ENCODE results near the gene OR11A1. TPM values are rescaled to one million over a fixed set of nuclear protein-coding genes. Genes with fewer than 3 reads are reported as not detected.

Gene OR11A1
- polyA plus RNA-seq, 1 donor (not counting 4 experiments of a cell fraction or from before 2014, with no cell fraction given) = not detected

DNA sequence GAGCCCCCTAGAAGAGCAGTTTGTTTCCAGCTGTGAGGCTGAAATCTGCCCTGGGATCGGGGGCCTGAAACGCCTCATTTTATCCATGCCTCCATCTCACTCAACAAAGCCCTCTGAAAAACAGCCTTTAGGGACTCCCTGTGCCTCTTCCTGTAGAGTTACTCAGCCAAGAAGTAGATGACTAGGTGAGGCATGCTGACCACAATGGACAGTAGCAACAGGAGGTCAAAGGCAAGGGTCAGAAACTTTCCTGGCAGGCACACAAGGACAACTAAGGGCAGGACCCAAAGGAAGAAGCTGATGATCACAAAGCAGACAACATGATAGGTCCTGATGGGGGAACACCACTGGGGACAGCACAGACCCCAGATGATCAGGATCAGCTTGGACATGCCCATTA lies 18.1 kb upstream of the OR11A1 start:
- dilution Hi-C loops (cut with MboI; ENCODE audit: extremely low pct_ligation_motif_present, low sequenced_read_pairs) = no loop called here

GRCh38 chr6:29466241-29466640 lies 9.4 kb upstream of the OR11A1 start:
- Histone ChIP-seq H3K9me1 (ENCODE audit: control insufficient read depth, extremely low read depth, insufficient read depth, low read length) (no peaks in the 10 kb centered on the region), H3K27ac (ENCODE audit: control insufficient read depth, insufficient read depth, low read length) (no peak overlapping the region), H3K4me2 (ENCODE audit: control insufficient read depth, extremely low read depth, insufficient read depth, low read depth, low read length) (no peak overlapping the region), H3K36me3 (ENCODE audit: control insufficient read depth in 2 of 2, extremely low read depth in 1 of 2, insufficient read depth in 2 of 2, low read length in 2 of 2) (no peaks in the 10 kb centered on the region), H2AFZ (ENCODE audit: control insufficient read depth, low read length) (no peak overlapping the region), H3K4me3 (ENCODE audit: control insufficient read depth in 2 of 3, extremely low read depth in 1 of 3, insufficient read depth in 2 of 3, low read depth in 1 of 3, low read length in 3 of 3) (no peak overlapping the region), H3K9ac (ENCODE audit: control insufficient read depth, extremely low read depth, insufficient read depth, low read length) (no peak overlapping the region), H3K27me3 (ENCODE audit: control insufficient read depth, extremely low read depth, insufficient read depth, low read length) (no peaks in the 10 kb centered on the region), H3K4me1 (ENCODE audit: control insufficient read depth, extremely low read depth, insufficient read depth, low read length) (peaks cover 4% of the 10 kb centered on the region), H3K79me2 (ENCODE audit: control insufficient read depth, insufficient read depth, low read length) (no peaks in the 10 kb centered on the region), H4K20me1 (ENCODE audit: control insufficient read depth, extremely low read depth, insufficient read depth, low read length) (no peaks in the 10 kb centered on the region), H3K9me3 (ENCODE audit: control insufficient read depth, low read depth, low read length) (no peaks in the 10 kb centered on the region)
- DNase-seq (ENCODE audit: low read depth, low spot score) (no peak), FAIRE-seq (no peak)
- TF ChIP-seq CTCF (optimal IDR thresholded peaks at IDR 0.05 in 1 of 3, IDR thresholded peaks at IDR 0.05 in 1 of 3, conservative IDR thresholded peaks at IDR 0.05 in 1 of 3; ENCODE audit: extremely low read depth in 1 of 3, insufficient read depth in 2 of 3, low read length in 3 of 3) (no peak), EZH2 (IDR thresholded peaks at IDR 0.05; ENCODE audit: low read length) (no peak)
- dilution Hi-C loops (cut with MboI; ENCODE audit: extremely low pct_ligation_motif_present, low sequenced_read_pairs) = no loop called here

More for the DNA sequence above, 18.1 kb upstream of the OR11A1 start:
- H3K27ac ChIP-seq (ENCODE audit: control insufficient read depth, insufficient read depth, low read length) = no peak overlapping the region
- no peaks in the 10 kb centered on the region for H3K36me3 ChIP-seq (ENCODE audit: control insufficient read depth in 2 of 2, extremely low read depth in 1 of 2, insufficient read depth in 2 of 2, low read length in 2 of 2)
- no peak overlapping the region for H3K9ac ChIP-seq (ENCODE audit: control insufficient read depth, extremely low read depth, insufficient read depth, low read length)
- H3K4me3 ChIP-seq (ENCODE audit: control insufficient read depth in 2 of 3, extremely low read depth in 1 of 3, insufficient read depth in 2 of 3, low read depth in 1 of 3, low read length in 3 of 3) = no peak overlapping the region
- H3K4me2 ChIP-seq (ENCODE audit: control insufficient read depth, extremely low read depth, insufficient read depth, low read depth, low read length) = no peak overlapping the region
- no peaks in the 10 kb centered on the region for H4K20me1 ChIP-seq (ENCODE audit: control insufficient read depth, extremely low read depth, insufficient read depth, low read length)
- H3K4me1 ChIP-seq (ENCODE audit: control insufficient read depth, extremely low read depth, insufficient read depth, low read length) = no peaks in the 10 kb centered on the region
- H3K9me1 ChIP-seq (ENCODE audit: control insufficient read depth, extremely low read depth, insufficient read depth, low read length) = no peaks in the 10 kb centered on the region
- H2AFZ ChIP-seq (ENCODE audit: control insufficient read depth, low read length) = no peak overlapping the region
- DNase-seq (ENCODE audit: low read depth, low spot score) = no peak
- H3K9me3 ChIP-seq (ENCODE audit: control insufficient read depth, low read depth, low read length) = no peaks in the 10 kb centered on the region
- FAIRE-seq = no peak
- TF ChIP-seq EZH2 (IDR thresholded peaks at IDR 0.05; ENCODE audit: low read length) (no peak), CTCF (optimal IDR thresholded peaks at IDR 0.05 in 1 of 3, IDR thresholded peaks at IDR 0.05 in 1 of 3, conservative IDR thresholded peaks at IDR 0.05 in 1 of 3; ENCODE audit: extremely low read depth in 1 of 3, insufficient read depth in 2 of 3, low read length in 3 of 3) (no peak)
- no peaks in the 10 kb centered on the region for H3K27me3 ChIP-seq (ENCODE audit: control insufficient read depth, extremely low read depth, insufficient read depth, low read length)
- no peaks in the 10 kb centered on the region for H3K79me2 ChIP-seq (ENCODE audit: control insufficient read depth, insufficient read depth, low read length)

Measured in keratinocyte (primary cell).